ENCODE measurements around the gene CNTN4. TPM values are rescaled to one million over a fixed set of nuclear protein-coding genes. Genes with fewer than 3 reads are reported as not detected.

CNTN4 gene
- total and polyA plus RNA-seq, 2 of the 8 experiments (the other 6 are each of a cell fraction or from before 2014, with no cell fraction given) = 0.41 to 2.2 TPM

DNA sequence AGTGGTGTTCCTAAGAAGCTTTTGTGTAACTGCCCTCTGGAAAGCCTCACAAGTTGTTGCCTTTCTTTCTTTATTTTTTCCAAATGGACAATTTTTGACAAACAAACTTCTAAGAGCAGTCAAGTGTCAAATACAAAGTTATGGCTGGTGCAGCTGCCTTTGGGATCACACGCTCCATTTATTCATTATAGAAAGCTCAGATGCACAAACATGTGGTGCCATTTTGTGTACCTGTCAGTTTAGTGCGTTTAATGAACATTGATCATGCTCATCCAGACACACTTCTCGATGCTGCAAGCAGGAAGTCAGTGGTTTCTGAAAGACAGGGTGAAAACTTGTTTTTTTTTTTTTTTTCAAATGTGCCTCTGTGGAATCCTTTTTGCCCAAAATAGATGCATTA is 324.5 kb downstream of the CNTN4 start:
- Histone ChIP-seq H3K56ac (replicated peaks; ENCODE audit: insufficient read length, low read depth, low read length) (no peak overlapping the region), H4K8ac (ENCODE audit: extremely low read depth, insufficient read depth, low read length) (no peak overlapping the region), H2AFZ (ENCODE audit: low read length) (no peak overlapping the region), H2BK120ac (replicated peaks; ENCODE audit: low read depth, low read length) (no peak overlapping the region), H3K79me2 (ENCODE audit: control insufficient read depth in 1 of 2, insufficient read depth in 2 of 2, low read length in 2 of 2) (no peaks in the 10 kb centered on the region), H3K23ac (ENCODE audit: insufficient read length) (no peak overlapping the region), H4K20me1 (replicated peaks in 1 of 2; ENCODE audit: control insufficient read depth in 1 of 2, insufficient read depth in 2 of 2, low read length in 2 of 2) (no peaks in the 10 kb centered on the region), H2BK20ac (ENCODE audit: low read length) (no peak overlapping the region), H3K27me3 (replicated peaks in 1 of 4; ENCODE audit: control insufficient read depth in 3 of 4, extremely low read depth in 1 of 4, insufficient read depth in 3 of 4, low read length in 3 of 4) (no peaks in the 10 kb centered on the region), H4K91ac (replicated peaks; ENCODE audit: insufficient read length, low read length) (no peak overlapping the region), H3K14ac (ENCODE audit: insufficient read length) (no peak overlapping the region), H2BK12ac (ENCODE audit: low read depth, low read length) (no peak overlapping the region), H3K18ac (ENCODE audit: extremely low read depth, low read length) (no peak overlapping the region), H3K4ac (replicated peaks; ENCODE audit: insufficient read length, low read depth, low read length) (no peak overlapping the region), H3K79me1 (ENCODE audit: low read depth, low read length) (no peaks in the 10 kb centered on the region), H4K5ac (ENCODE audit: insufficient read length, low read depth, low read length) (no peak overlapping the region), H3K23me2 (ENCODE audit: low read depth, low read length) (no peaks in the 10 kb centered on the region), H3K36me3 (ENCODE audit: control insufficient read depth in 2 of 4, insufficient read depth in 4 of 4, low read length in 3 of 4) (no peaks in the 10 kb centered on the region), H2AK5ac (ENCODE audit: low read depth, low read length) (no peak overlapping the region), H3K9me3 (ENCODE audit: insufficient read depth in 2 of 2, low read depth in 1 of 2, low read length in 1 of 2) (no peaks in the 10 kb centered on the region), H3K27ac (ENCODE audit: low read depth, low read length) (no peak overlapping the region), H3K4me1 (replicated peaks in 1 of 4; ENCODE audit: control insufficient read depth in 3 of 4, insufficient read depth in 4 of 4, low read length in 3 of 4) (peaks cover 0 to 7% (median 5%) of the 10 kb centered on the region in 4 experiments; a peak in 3 of 7 replicates), H3K4me3 (ENCODE audit: extremely low read depth in 1 of 4, insufficient read depth in 2 of 4, low read depth in 3 of 4, low read length in 4 of 4) (no peak overlapping the region), H3K9ac (replicated peaks in 1 of 4; ENCODE audit: extremely low read depth in 1 of 4, low read depth in 3 of 4, low read length in 3 of 4) (no peak overlapping the region), H2BK15ac (ENCODE audit: low read length) (no peak overlapping the region), H3K4me2 (ENCODE audit: insufficient read depth in 1 of 2, low read depth in 2 of 2, low read length in 2 of 2) (no peak overlapping the region), H2BK5ac (ENCODE audit: low read depth, low read length) (no peak overlapping the region)
- ChIA-PET POLR2A (ENCODE audit: partially characterized antibody) (interaction anchor here (0.7 kb wide), 1 partner anchor 17 kb away, joined by 3 read pairs; no protein-coding TSS in a partner anchor), CTCF (ENCODE audit: partially characterized antibody) (no interaction called here)
- 89% methylated on average over 3 of the region's 3 CpGs; no CpG with 5 or more reads in 1 of the 2 experiments for WGBS, 2 experiments (ENCODE audit: extremely low coverage in 1 of 2, insufficient coverage in 1 of 2, insufficient read length in 1 of 2, insufficient replicate concordance in 2 of 2, low coverage in 1 of 2, low lambda C conversion rate in 2 of 2, missing lambda C conversion rate in 1 of 2)
- TF ChIP-seq KDM4A (IDR thresholded peaks at IDR 0.05; ENCODE audit: low read depth, low read length, severe bottlenecking) (no peak), NANOG (IDR thresholded peaks at IDR 0.05; ENCODE audit: insufficient read depth, low read depth, low read length, poor library complexity, severe bottlenecking) (no peak), BACH1 (IDR thresholded peaks at IDR 0.05; ENCODE audit: low read length) (no peak)
- no peak for FAIRE-seq
- DNase-seq (ENCODE audit: low read depth in 1 of 2, low spot score in 2 of 2) = no peak
